ENCODE measurements around the gene COX4I2.
A peak's percentile ranks its signal among the peaks of the same experiment; 100 is the strongest.
"Not testable (repeated sequence)": the region's sequence is repeated elsewhere in the genome, so short reads cannot be mapped to it uniquely, and the experiment has no call there.

COX4I2 gene

GRCh38 chr20:31661625-31662371, 24.1 kb downstream of the COX4I2 start:
- DNase-seq, result peak; percentile 73 to 78

- DNase-seq, result no peak
Measured at GRCh38 chr20:31662372-31662854, 24.7 kb downstream of the COX4I2 start.

- DNase-seq, result no peak
Measured at GRCh38 chr20:31663524-31663837, 25.8 kb downstream of the COX4I2 start.

GRCh38 chr20:31663838-31664695, 26.4 kb downstream of the COX4I2 start:
- no peak for DNase-seq

GRCh38 chr20:31664696-31665354, 27.1 kb downstream of the COX4I2 start:
- no peak for DNase-seq

GRCh38 chr20:31665753-31666152, 28.0 kb downstream of the COX4I2 start:
- no peak for DNase-seq

- no peak for DNase-seq
Measured at GRCh38 chr20:31666258-31667042, 28.7 kb downstream of the COX4I2 start.

- no peak for DNase-seq
Measured at GRCh38 chr20:31667315-31668285, 29.9 kb downstream of the COX4I2 start.

- DNase-seq, result not testable (repeated sequence)
Measured at GRCh38 chr20:31668944-31669343, 31.2 kb downstream of the COX4I2 start.

GRCh38 chr20:31669876-31670275, 32.2 kb downstream of the COX4I2 start:
- no peak for DNase-seq

- no peak for DNase-seq
Measured at GRCh38 chr20:31670371-31671228, 32.9 kb downstream of the COX4I2 start.

- DNase-seq, result no peak
Measured at GRCh38 chr20:31671324-31671723, 33.6 kb downstream of the COX4I2 start.

GRCh38 chr20:31673435-31673834, 35.7 kb downstream of the COX4I2 start:
- no peak for DNase-seq

- DNase-seq, result no peak
Measured at GRCh38 chr20:31673943-31674463, 36.3 kb downstream of the COX4I2 start.

GRCh38 chr20:31674895-31675827, 37.4 kb downstream of the COX4I2 start:
- peak; percentile 40 to 49 for DNase-seq

GRCh38 chr20:31675828-31676608, 38.3 kb downstream of the COX4I2 start:
- peak; percentile 45 to 51 for DNase-seq

- no peak for DNase-seq
Measured at GRCh38 chr20:31676609-31676989, 38.9 kb downstream of the COX4I2 start.
